NCI-H2081 (cell line): ENCODE data around the gene ABCC8.

Experiments
- DNase-seq, 2 experiments: peaks; one replicate each; lab custom pipeline; 2025; lab: John Stamatoyannopoulos, UW

Gene ABCC8

GRCh38 chr11:17351172-17351509 lies 125.5 kb downstream of the ABCC8 start:
- DNase-seq, result no peak

GRCh38 chr11:17350455-17351171 lies 126.0 kb downstream of the ABCC8 start:
- DNase-seq, result no peak

- no peak for DNase-seq
These were observed 129.0 kb downstream of the ABCC8 start for GRCh38 chr11:17347676-17348075.

- no peak for DNase-seq
These were observed 132.7 kb downstream of the ABCC8 start for GRCh38 chr11:17343907-17344306.

- DNase-seq, result no peak
These were observed 133.4 kb downstream of the ABCC8 start for GRCh38 chr11:17343257-17343656.
